ENCODE data around the gene CACNA1H. TPM values are rescaled to one million over a fixed set of nuclear protein-coding genes. Genes with fewer than 3 reads are reported as not detected.

Gene CACNA1H
- total and polyA plus RNA-seq, 9 of the 15 experiments (the other 6 are each of a cell fraction or from before 2014, with no cell fraction given): 0.10 to 0.18 TPM; not detected in 7

- Histone ChIP-seq H2AFZ (ENCODE audit: low read depth, low read length) (no peak overlapping the region), H3K79me2 (ENCODE audit: control insufficient read depth, insufficient read depth, low read length) (no peaks in the 10 kb centered on the region), H3K4me2 (ENCODE audit: insufficient read depth, low read length) (no peak overlapping the region), H3K4me1 (replicated peaks in 1 of 2; ENCODE audit: control insufficient read depth in 2 of 2, insufficient read depth in 2 of 2, low read length in 2 of 2) (peaks cover 0 to 71% of the 10 kb centered on the region in 2 experiments; a peak in 2 of 5 replicates), H3K4me3 (no peak overlapping the region), H3K27ac (ENCODE audit: extremely low read depth, low read depth, low read length) (no peak overlapping the region), H4K20me1 (replicated peaks; ENCODE audit: control insufficient read depth, insufficient read depth, low read length) (peaks cover 10% of the 10 kb centered on the region), H3K9me1 (ENCODE audit: control insufficient read depth, insufficient read depth, low read length) (no peaks in the 10 kb centered on the region), H3K9me3 (replicated peaks; ENCODE audit: control insufficient read depth, insufficient read depth, low read depth, low read length) (no peaks in the 10 kb centered on the region), H3K9ac (ENCODE audit: insufficient read depth in 1 of 2, low read depth in 2 of 2, low read length in 2 of 2) (no peak overlapping the region), H3K36me3 (ENCODE audit: control insufficient read depth, insufficient read depth, low read length) (no peaks in the 10 kb centered on the region), H3K27me3 (ENCODE audit: control insufficient read depth in 2 of 2, insufficient read depth in 2 of 2, low read length in 2 of 2) (peaks cover 11 to 64% of the 10 kb centered on the region in 2 experiments; a peak in 3 of 5 replicates)
- no TSS peak for BruUV-seq (replicated peaks)
- in situ Hi-C loops (cut with MboI): no loop called here
- ATAC-seq (no peak), FAIRE-seq (no peak), DNase-seq (ENCODE audit: extremely low read depth in 1 of 4, low spot score in 3 of 4) (no peak)
- intact Hi-C loops (cut with micrococcal nuclease): no loop called here
- ChIA-PET CTCF (ENCODE audit: low intra/inter-chr PET ratio) (no interaction called here), POLR2A (no interaction called here)
- 13% methylated on average over 27 of the region's 34 CpGs for WGBS (ENCODE audit: insufficient coverage, low coverage, missing lambda C conversion rate)
- TF ChIP-seq, protein P1, sequence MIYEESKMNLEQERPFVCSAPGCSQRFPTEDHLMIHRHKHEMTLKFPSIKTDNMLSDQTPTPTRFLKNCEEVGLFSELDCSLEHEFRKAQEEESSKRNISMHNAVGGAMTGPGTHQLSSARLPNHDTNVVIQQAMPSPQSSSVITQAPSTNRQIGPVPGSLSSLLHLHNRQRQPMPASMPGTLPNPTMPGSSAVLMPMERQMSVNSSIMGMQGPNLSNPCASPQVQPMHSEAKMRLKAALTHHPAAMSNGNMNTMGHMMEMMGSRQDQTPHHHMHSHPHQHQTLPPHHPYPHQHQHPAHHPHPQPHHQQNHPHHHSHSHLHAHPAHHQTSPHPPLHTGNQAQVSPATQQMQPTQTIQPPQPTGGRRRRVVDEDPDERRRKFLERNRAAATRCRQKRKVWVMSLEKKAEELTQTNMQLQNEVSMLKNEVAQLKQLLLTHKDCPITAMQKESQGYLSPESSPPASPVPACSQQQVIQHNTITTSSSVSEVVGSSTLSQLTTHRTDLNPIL (CRISPR knock-in tag; IDR thresholded peaks at IDR 0.05): no peak
- no peak for TF ChIP-seq ZNF561 (CRISPR knock-in tag; conservative IDR thresholded peaks at IDR 0.05)
- TF ChIP-seq ZNF146 (CRISPR knock-in tag; IDR thresholded peaks at IDR 0.05; ENCODE audit: unreplicated experiment): no peak
- TF ChIP-seq ZNF143 (CRISPR knock-in tag; IDR thresholded peaks at IDR 0.05): no peak
- no peak for TF ChIP-seq ZNF324 (CRISPR knock-in tag; IDR thresholded peaks at IDR 0.05)
- no peak for TF ChIP-seq RBM14 (IDR thresholded peaks at IDR 0.05; ENCODE audit: borderline replicate concordance, insufficient read depth, low read depth, low read length)
- TF ChIP-seq, protein P2, sequence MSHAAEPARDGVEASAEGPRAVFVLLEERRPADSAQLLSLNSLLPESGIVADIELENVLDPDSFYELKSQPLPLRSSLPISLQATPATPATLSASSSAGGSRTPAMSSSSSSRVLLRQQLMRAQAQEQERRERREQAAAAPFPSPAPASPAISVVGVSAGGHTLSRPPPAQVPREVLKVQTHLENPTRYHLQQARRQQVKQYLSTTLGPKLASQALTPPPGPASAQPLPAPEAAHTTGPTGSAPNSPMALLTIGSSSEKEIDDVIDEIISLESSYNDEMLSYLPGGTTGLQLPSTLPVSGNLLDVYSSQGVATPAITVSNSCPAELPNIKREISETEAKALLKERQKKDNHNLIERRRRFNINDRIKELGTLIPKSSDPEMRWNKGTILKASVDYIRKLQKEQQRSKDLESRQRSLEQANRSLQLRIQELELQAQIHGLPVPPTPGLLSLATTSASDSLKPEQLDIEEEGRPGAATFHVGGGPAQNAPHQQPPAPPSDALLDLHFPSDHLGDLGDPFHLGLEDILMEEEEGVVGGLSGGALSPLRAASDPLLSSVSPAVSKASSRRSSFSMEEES (CRISPR knock-in tag; IDR thresholded peaks at IDR 0.05): no peak
- no peak for TF ChIP-seq NFIX (CRISPR knock-in tag; IDR thresholded peaks at IDR 0.05; ENCODE audit: low read depth)
- TF ChIP-seq POLR2B (IDR thresholded peaks at IDR 0.05; ENCODE audit: low read depth, partially characterized antibody): no peak
- no peak for TF ChIP-seq ILK (tag; IDR thresholded peaks at IDR 0.05; ENCODE audit: borderline replicate concordance, low read depth)
- TF ChIP-seq ZNF311 (CRISPR knock-in tag; IDR thresholded peaks at IDR 0.05): no peak
- TF ChIP-seq EHMT2 (IDR thresholded peaks at IDR 0.05): no peak
- TF ChIP-seq HOXB6 (CRISPR knock-in tag; IDR thresholded peaks at IDR 0.05; ENCODE audit: borderline replicate concordance): no peak
- no peak for TF ChIP-seq GABPB1 (CRISPR knock-in tag; IDR thresholded peaks at IDR 0.05)
Measured at GRCh38 chr16:1117176-1117900, 35.6 kb upstream of the CACNA1H start.

All from K562 (cell line).